Cardiac fibroblast (primary cell): ENCODE measurements around the gene COL23A1.

Experiments
- DNase-seq, 2 donors: peaks; one replicate each; pipeline versions ENCODE4 v3.0.0 to v3.0.0-alpha.2; 2010; ENCODE audit warnings: low read depth in 2 of 2
- H3K4me3 ChIP-seq, 2 donors: replicated peaks in 1 of 2; 1 replicate in 1 of 2; 2 replicates in 1 of 2; pipeline ENCODE4 v1.5.1; 2011; ENCODE audit warnings: low read depth in 2 of 2, low read length in 2 of 2, mild to moderate bottlenecking in 2 of 2, moderate library complexity in 1 of 2
- TF ChIP-seq, protein P1 (sequence below): IDR thresholded peaks from one replicate; pipeline ENCODE4 v1.5.1; 2011; ENCODE audit warnings: low read depth, mild to moderate bottlenecking, low read length, inconsistent platforms

The COL23A1 gene

DNA sequence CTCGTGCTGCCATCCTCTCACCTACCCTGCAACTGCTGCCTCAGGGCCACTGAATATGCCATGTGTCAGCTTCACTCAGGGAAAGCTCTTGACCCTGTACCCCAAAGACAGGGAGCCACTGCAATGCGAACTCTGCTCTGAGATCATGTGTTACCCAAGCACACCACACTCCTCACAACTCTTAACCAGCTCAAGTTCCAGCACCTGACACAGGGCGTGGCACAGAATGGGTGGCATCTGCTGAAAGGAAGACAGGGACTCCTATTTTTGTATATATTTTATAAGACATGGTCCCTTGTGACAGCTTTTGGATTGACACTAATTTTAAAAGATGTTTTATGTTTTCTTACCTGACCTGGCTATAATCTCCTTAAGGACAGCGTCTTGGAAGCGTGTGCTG, 368.3 kb downstream of the COL23A1 start:
- no peak for DNase-seq
- H3K4me3 ChIP-seq, result no peak overlapping the region
- TF ChIP-seq, protein P1, sequence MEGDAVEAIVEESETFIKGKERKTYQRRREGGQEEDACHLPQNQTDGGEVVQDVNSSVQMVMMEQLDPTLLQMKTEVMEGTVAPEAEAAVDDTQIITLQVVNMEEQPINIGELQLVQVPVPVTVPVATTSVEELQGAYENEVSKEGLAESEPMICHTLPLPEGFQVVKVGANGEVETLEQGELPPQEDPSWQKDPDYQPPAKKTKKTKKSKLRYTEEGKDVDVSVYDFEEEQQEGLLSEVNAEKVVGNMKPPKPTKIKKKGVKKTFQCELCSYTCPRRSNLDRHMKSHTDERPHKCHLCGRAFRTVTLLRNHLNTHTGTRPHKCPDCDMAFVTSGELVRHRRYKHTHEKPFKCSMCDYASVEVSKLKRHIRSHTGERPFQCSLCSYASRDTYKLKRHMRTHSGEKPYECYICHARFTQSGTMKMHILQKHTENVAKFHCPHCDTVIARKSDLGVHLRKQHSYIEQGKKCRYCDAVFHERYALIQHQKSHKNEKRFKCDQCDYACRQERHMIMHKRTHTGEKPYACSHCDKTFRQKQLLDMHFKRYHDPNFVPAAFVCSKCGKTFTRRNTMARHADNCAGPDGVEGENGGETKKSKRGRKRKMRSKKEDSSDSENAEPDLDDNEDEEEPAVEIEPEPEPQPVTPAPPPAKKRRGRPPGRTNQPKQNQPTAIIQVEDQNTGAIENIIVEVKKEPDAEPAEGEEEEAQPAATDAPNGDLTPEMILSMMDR, result no peak

DNA sequence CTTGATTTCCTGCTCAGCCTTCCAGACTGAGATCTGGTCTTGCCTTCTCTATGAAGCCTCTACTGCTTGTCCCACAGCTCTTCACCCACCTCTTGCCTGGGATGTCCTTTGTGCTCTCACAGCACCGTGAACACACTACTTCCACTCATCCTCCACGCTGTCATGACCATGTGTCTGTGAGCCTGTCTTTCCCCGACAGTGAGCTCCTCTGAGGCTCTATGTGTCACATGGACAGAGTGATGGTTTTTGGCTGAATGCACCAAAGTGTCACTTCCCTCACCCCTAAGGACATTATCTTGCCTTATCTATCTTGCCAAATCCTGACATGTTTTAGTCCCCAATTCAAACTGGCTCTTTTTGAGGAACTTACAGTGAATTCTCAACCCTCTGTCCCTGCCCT, 368.9 kb downstream of the COL23A1 start:
- TF ChIP-seq, protein P1, result no peak
- DNase-seq, result no peak
- no peak overlapping the region for H3K4me3 ChIP-seq

DNA sequence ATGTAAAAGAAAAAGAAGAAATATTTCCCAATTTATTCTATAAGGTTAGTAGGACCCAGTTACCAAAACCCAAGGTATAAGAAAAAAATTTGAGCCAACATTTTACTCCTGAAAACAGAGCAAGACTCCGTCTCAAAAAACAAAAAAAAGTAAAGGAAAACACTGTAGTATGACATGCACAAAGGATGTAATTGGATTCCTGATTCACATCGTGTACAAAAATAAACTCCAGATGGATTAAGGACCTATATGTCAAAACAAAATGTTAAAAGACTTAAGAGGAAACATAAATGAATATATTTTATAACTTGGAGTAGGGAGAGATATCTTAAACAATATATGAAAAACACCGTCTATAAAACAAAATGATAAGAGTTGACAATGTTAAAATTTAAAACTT, 371.4 kb downstream of the COL23A1 start:
- no peak for DNase-seq
- TF ChIP-seq, protein P1, result no peak
- no peak overlapping the region for H3K4me3 ChIP-seq

DNA sequence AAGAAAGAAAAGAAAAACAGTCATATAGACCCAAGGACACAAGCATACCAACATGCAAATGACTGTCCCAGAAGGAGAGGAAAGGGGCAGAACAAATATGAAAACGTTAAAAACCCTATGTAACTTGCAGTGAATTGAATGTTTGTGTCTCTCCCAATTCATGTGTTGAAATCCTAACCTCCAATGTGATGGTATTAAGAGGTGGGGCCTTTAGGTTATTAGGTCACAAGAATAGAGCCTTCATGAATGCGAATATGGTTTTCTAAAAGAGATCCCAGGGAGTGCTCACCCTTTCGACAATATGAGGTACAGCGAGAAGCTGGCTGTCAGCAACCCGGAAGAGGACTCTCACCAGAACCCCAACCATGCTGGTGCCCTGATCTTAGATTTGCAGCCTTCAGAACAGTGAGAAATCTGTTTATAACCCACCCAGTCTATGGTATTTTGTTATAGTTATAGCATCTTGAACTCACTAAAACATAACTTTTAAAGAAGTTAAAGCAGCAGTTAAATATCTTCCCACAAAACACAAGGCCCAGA, 371.9 kb downstream of the COL23A1 start:
- TF ChIP-seq, protein P1, result no peak
- no peak for DNase-seq
- H3K4me3 ChIP-seq, result no peak overlapping the region

DNA sequence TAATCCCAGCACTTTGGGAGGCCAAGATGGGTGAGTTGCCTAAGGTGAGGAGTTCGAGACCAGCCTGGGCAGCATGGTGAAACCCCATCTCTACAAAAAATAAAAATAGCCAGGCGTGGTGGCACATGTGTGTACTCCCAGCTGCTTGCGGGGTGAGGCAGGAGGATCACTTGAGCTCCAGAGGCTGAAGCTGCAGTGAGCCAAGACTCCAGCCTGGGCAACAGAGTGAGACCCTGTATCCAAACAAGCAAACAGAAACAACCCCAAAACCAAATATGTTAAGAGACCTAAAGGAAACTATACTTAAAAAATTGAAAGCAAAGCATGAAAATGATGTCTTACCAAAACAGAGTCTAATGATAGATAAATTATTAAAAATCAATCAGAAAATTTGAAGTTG, 373.4 kb downstream of the COL23A1 start:
- no peak for DNase-seq
- TF ChIP-seq, protein P1, result no peak
- H3K4me3 ChIP-seq, result no peak overlapping the region

DNA sequence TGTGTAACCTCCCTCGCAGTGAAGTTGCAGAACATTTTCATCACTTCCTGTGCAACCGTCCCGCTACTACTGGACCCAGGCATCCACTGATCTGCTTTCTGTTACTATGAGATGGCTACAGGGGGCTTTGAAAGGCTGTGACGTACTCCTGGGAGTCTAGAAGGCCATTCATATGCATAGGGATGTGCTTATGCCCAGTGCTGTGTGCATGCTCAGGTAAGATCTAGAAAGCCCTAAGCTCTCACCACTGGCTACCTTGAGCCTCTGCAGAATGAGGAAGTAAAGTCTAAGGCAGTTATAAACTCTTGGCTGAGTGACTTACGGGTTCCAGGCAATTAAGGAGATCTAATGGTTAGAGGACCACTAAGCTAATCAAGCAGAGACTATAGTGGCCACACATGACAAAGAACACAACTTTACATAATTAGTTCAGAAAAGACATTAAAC, 374.1 kb downstream of the COL23A1 start:
- TF ChIP-seq, protein P1, result no peak
- no peak for DNase-seq
- no peak overlapping the region for H3K4me3 ChIP-seq
